IMR-90 (cell line): ENCODE measurements around the gene ATG5. TPM values are rescaled to one million over a fixed set of nuclear protein-coding genes. Genes with fewer than 3 reads are reported as not detected.

Experiments used
- ATAC-seq: fragments of 200-7000 bp; cut with Tn5 transposase; 2 replicates; pipeline ENCODE4 v1.9.1; 2020; ENCODE audit warnings: low read depth, mild to moderate bottlenecking, moderate library complexity
- BruUV-seq: library from RNA; stranded (reverse); fragments of 400-500 nt; replicated peaks from 2 replicates; lab custom pipeline; 2021; lab: Mats Ljungman, UMichigan
- CTCF ChIA-PET: fragments of 300-600 bp; formaldehyde crosslinking; extraction: SDS; loops from one replicate; lab custom pipeline; 2021; ENCODE audit warnings: antibody characterized with exemption; lab: Yijun Ruan, JAX
- POLR2A ChIA-PET: fragments of 300-600 bp; sonication (Branson Sonifier 250); formaldehyde crosslinking; loops from one replicate; lab custom pipeline; 2022; ENCODE audit warnings: antibody characterized with exemption; ENCODE audit not compliant: unreplicated experiment; lab: Charles Lee
- DNase-seq: peaks from one replicate; pipeline ENCODE4 v3.0.0; 2013
- H2AFZ ChIP-seq: replicated peaks from 2 replicates; pipeline ENCODE3; 2013; ENCODE audit warnings: low read length, mild to moderate bottlenecking; ENCODE audit not compliant: poor library complexity
- H2AK5ac ChIP-seq: 2 replicates; pipeline ENCODE4 v1.6.1; 2013; ENCODE audit warnings: low read depth, low read length, inconsistent platforms
- H2AK9ac ChIP-seq: replicated peaks from 2 replicates; pipeline ENCODE3; 2013; ENCODE audit warnings: mild to moderate bottlenecking, low read depth, low read length, moderate library complexity; ENCODE audit not compliant: poor library complexity
- H2BK120ac ChIP-seq: 2 replicates; pipeline ENCODE4 v1.6.1; 2013; ENCODE audit warnings: low read depth, low read length, inconsistent platforms
- H2BK15ac ChIP-seq: 3 replicates; pipeline ENCODE4 v1.6.1; 2013; ENCODE audit warnings: low read depth, low read length, inconsistent platforms
- H2BK20ac ChIP-seq: 2 replicates; pipeline ENCODE4 v1.6.1; 2013; ENCODE audit warnings: low read depth, mild to moderate bottlenecking, inconsistent platforms, low read length, moderate library complexity
- H2BK5ac ChIP-seq: 2 replicates; pipeline ENCODE4 v1.6.1; 2013; ENCODE audit warnings: mild to moderate bottlenecking, low read depth, low read length, inconsistent platforms; ENCODE audit not compliant: poor library complexity, severe bottlenecking
- H3K14ac ChIP-seq: replicated peaks from 2 replicates; pipeline ENCODE4 v1.6.1; 2013; ENCODE audit warnings: low read depth, low read length, inconsistent platforms
- H3K18ac ChIP-seq: 2 replicates; pipeline ENCODE4 v1.6.1; 2013; ENCODE audit warnings: low read depth, low read length, control low read depth
- H3K23ac ChIP-seq: 2 replicates; pipeline ENCODE4 v1.6.1; 2013; ENCODE audit warnings: low read depth, low read length, inconsistent platforms
- H3K27ac ChIP-seq: 2 replicates; pipeline ENCODE4 v1.5.1; 2013; ENCODE audit warnings: mild to moderate bottlenecking, control low read depth, low read length; ENCODE audit not compliant: insufficient read depth
- H3K27me3 ChIP-seq: 2 replicates; pipeline ENCODE4 v1.6.1; 2013; ENCODE audit warnings: low read length; ENCODE audit not compliant: control insufficient read depth, insufficient read depth
- H3K36me3 ChIP-seq: 2 replicates; pipeline ENCODE4 v1.6.1; 2013; ENCODE audit warnings: low read length, mixed read lengths; ENCODE audit not compliant: control insufficient read depth, insufficient read depth
- H3K4ac ChIP-seq: 2 replicates; pipeline ENCODE4 v1.6.1; 2013; ENCODE audit warnings: low read depth, low read length, inconsistent platforms
- H3K4me1 ChIP-seq: 2 replicates; pipeline ENCODE4 v1.6.1; 2013; ENCODE audit warnings: low read length, mixed read lengths; ENCODE audit not compliant: control insufficient read depth, insufficient read depth
- H3K4me2 ChIP-seq: 2 replicates; pipeline ENCODE4 v1.6.1; 2013; ENCODE audit warnings: low read depth, mild to moderate bottlenecking, control low read depth, low read length, moderate library complexity
- H3K4me3 ChIP-seq: 2 replicates; pipeline ENCODE4 v1.5.1; 2013; ENCODE audit warnings: low read depth, mild to moderate bottlenecking, control low read depth, low read length, moderate library complexity; ENCODE audit not compliant: insufficient read depth
- H3K56ac ChIP-seq: 2 replicates; pipeline ENCODE4 v1.6.1; 2013; ENCODE audit warnings: low read length, inconsistent platforms; ENCODE audit not compliant: insufficient read depth; ENCODE audit errors: extremely low read depth
- H3K79me1 ChIP-seq, 2 experiments: 2 replicates each; pipeline ENCODE4 v1.6.1; 2013; ENCODE audit warnings: low read length in 2 of 2, inconsistent platforms in 1 of 2, low read depth in 1 of 2
- H3K9ac ChIP-seq: 2 replicates; pipeline ENCODE4 v1.6.1; 2013; ENCODE audit warnings: low read depth, low read length, control low read depth
- H3K9me1 ChIP-seq: 2 replicates; pipeline ENCODE4 v1.6.1; 2013; ENCODE audit warnings: low read length, inconsistent platforms; ENCODE audit not compliant: insufficient read depth
- H3K9me3 ChIP-seq: 2 replicates; pipeline ENCODE4 v1.6.1; 2013; ENCODE audit warnings: low read length; ENCODE audit not compliant: control insufficient read depth, insufficient read depth
- H4K20me1 ChIP-seq: 2 replicates; pipeline ENCODE4 v1.6.1; 2013; ENCODE audit warnings: low read length, inconsistent platforms; ENCODE audit not compliant: insufficient read depth
- H4K5ac ChIP-seq: 2 replicates; pipeline ENCODE4 v1.6.1; 2013; ENCODE audit warnings: mild to moderate bottlenecking, low read depth, low read length, control low read depth
- H4K8ac ChIP-seq, 2 experiments: 2 replicates each; pipeline ENCODE4 v1.6.1; 2013; ENCODE audit warnings: low read depth in 2 of 2, low read length in 2 of 2, control low read depth in 1 of 2, inconsistent platforms in 1 of 2
- H4K91ac ChIP-seq: 2 replicates; pipeline ENCODE4 v1.6.1; 2013; ENCODE audit warnings: low read depth, low read length, inconsistent platforms; ENCODE audit not compliant: insufficient read depth
- CEBPB ChIP-seq: IDR thresholded peaks from 2 replicates; pipeline ENCODE4 v1.6.1; 2012; ENCODE audit warnings: low read depth, low read length, improper control_type of control experiment
- MAFK ChIP-seq: IDR thresholded peaks from 2 replicates; pipeline ENCODE4 v1.6.1; 2012; ENCODE audit warnings: low read depth, low read length, improper control_type of control experiment
- WGBS, 2 experiments: methylation state at CpG; one replicate each; pipeline versions ENCODE4 v1.1.5 to v1.1.7; 2013; ENCODE audit warnings: missing lambda C conversion rate in 2 of 2; ENCODE audit not compliant: insufficient read length in 1 of 2; ENCODE audit errors: extremely low coverage in 2 of 2; 5-methylcytosine and 5-hydroxymethylcytosine counted together
- dilution Hi-C: fragments of 300-500 bp; cut with HindIII; formaldehyde crosslinking; loops from one replicate; pipeline ENCODE4 v1.14.3; 2018; ENCODE audit warnings: low sequenced_read_pairs; ENCODE audit not compliant: unreplicated experiment
- in situ Hi-C: fragments of 300-500 bp; cut with MboI; formaldehyde crosslinking; loops from 3 replicates; pipeline ENCODE4 v1.14.3; 2019; ENCODE audit warnings: low sequenced_read_pairs, inconsistent platforms, mixed read lengths
- intact Hi-C: fragments of 100-400 bp; cut with micrococcal nuclease; formaldehyde crosslinking; loops from 2 replicates; pipeline ENCODE4 v1.10.0; 2022
- polyA plus RNA-seq, 3 experiments: library from polyadenylated mRNA; depleted of rRNA; stranded (reverse); fragments of >200 nt; gene quantifications; 2 replicates each; pipeline ENCODE4 v1.2.3, GENCODE V29; 2012; ENCODE audit warnings: low replicate concordance in 1 of 3
- total RNA-seq: library from RNA; depleted of rRNA; stranded (reverse); fragments of >200 nt; gene quantifications from 2 replicates; pipeline ENCODE4 v1.2.3, GENCODE V29; 2012

ATG5 gene
- total and polyA plus RNA-seq, 2 of the 4 experiments (the other 2 are of a cell fraction), result 13.5 to 28.0 TPM

DNA sequence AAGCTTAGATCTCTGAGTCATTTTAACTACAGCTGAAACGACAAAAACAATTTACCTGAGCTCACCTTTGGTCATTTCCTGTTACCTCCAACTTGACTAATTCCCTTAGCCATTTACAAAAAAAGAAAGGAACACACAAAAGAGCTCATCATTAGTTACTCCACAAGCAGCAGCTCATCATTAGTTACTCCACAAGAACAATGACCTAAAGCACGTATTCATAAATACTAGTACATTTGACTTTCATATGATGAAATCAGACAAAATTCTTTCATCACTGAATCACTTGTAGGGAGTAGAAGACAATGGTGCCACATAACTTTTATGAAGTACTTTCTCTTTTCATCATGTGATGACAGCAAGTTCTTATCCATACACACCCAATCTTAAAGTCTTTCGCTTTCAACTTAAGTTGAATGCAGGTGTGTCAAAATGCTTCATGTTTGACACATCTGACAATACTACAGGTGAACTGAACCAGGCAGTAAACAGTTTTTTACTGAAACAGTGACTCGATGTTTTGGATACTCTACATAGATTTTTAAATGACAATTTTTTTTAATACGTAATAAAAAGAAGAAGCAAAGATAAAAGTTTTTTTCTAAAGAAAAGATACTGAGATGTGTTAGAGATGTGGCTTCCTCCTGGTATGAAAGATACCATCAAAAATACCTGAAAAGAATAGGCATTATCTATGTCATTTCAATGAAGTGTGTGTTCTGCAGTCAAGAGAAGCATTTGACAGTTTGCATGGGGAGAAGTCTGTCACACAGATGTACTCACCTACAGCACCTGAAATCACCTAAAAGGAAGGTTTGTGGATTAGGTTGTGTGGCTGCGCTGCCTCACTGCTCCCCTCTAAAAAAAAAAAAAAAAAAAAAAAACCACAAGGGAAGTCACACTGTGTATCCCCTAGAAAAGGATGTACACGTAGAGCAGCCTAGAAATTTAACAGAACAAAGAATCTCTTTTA is 130.3 kb downstream of the ATG5 start:
- peak overlapping the region; percentile 28; the same call in 1 of the 2 replicates for H2BK120ac ChIP-seq
- no peak overlapping the region; the same call in 1 of the 2 replicates for H3K9ac ChIP-seq
- 0 out of 2 replicates have a peak overlapping the region, but pooled peaks have one; percentile 17 for H3K4ac ChIP-seq
- H3K9me1 ChIP-seq, result no peaks in the 10 kb centered on the region; the same call in 1 of the 2 replicates
- no peak overlapping the region for H3K4me2 ChIP-seq
- H3K4me1 ChIP-seq, result peaks cover 4% of the 10 kb centered on the region; the same call in 1 of the 2 replicates
- POLR2A ChIA-PET, result no interaction called here
- H3K18ac ChIP-seq, result peak overlapping the region; percentile 74; the same call in 1 of the 2 replicates
- dilution Hi-C loops (no loop called here), intact Hi-C loops (no loop called here), in situ Hi-C loops (no loop called here)
- no peak overlapping the region for H2BK15ac ChIP-seq
- H3K27me3 ChIP-seq, result no peaks in the 10 kb centered on the region
- H4K8ac ChIP-seq, result peak overlapping the region; percentile 10 to 54; a peak in 1 of 4 replicates
- H3K4me3 ChIP-seq, result no peak overlapping the region
- no peaks in the 10 kb centered on the region for H3K9me3 ChIP-seq
- no CpG with 5 or more reads among the region's 7 CpGs for WGBS, 2 experiments
- peak overlapping the region; percentile 24 for H2BK5ac ChIP-seq
- H4K20me1 ChIP-seq, result no peaks in the 10 kb centered on the region
- 0 out of 2 replicates have a peak overlapping the region, but pooled peaks have one; percentile 26 for H4K91ac ChIP-seq
- DNase-seq (peak; percentile 68), ATAC-seq (no peak)
- no peak overlapping the region for H3K27ac ChIP-seq
- no peak overlapping the region for H3K56ac ChIP-seq
- peaks cover 4 to 15% of the 10 kb centered on the region in 2 experiments; a peak in 1 of 4 replicates for H3K79me1 ChIP-seq
- H2AK9ac ChIP-seq, result no peak overlapping the region
- CTCF ChIA-PET, result no interaction called here
- TF ChIP-seq MAFK, result no peak
- TF ChIP-seq CEBPB, result peak; percentile 68; the same call in 1 of the 2 replicates
- no peaks in the 10 kb centered on the region for H3K36me3 ChIP-seq
- no peak overlapping the region for H3K23ac ChIP-seq
- 0 out of 2 replicates have a peak overlapping the region, but pooled peaks have one; percentile 36 for H2BK20ac ChIP-seq
- peak overlapping the region; percentile 84 for H3K14ac ChIP-seq
- H2AFZ ChIP-seq, result no peak overlapping the region
- no peak overlapping the region; the same call in 1 of the 2 replicates for H4K5ac ChIP-seq
- BruUV-seq, result no TSS peak
- no peak overlapping the region; the same call in 1 of the 2 replicates for H2AK5ac ChIP-seq
